ENCODE measurements around the gene ASPDH. TPM values are rescaled to one million over a fixed set of nuclear protein-coding genes. Genes with fewer than 3 reads are reported as not detected.

The ASPDH gene
- total RNA-seq, 4 donors from 2014 or later = not detected

GRCh38 chr19:50537306-50537685, 23.6 kb upstream of the ASPDH start:
- Histone ChIP-seq H3K27ac (no peak overlapping the region), H3K4me1 (no peaks in the 10 kb centered on the region), H3K9me3 (peaks cover 0 to 7% of the 10 kb centered on the region in 2 donors), H3K36me3 (no peaks in the 10 kb centered on the region), H3K27me3 (no peaks in the 10 kb centered on the region), H3K4me3 (no peak overlapping the region)
- DNase-seq = no peak
- 71% methylated on average over 6 to 17 of the region's 18 CpGs for WGBS, 2 donors (ENCODE audit: low coverage in 1 of 2)
- in situ Hi-C loops (cut with MboI; ENCODE audit: low pct_ligation_motif_present in 1 of 4, low pct_unique_long_range_greater_than_20kb in 1 of 4, low sequenced_read_pairs in 3 of 4) (loop anchor here in 2 of 4 donors (25.0 kb wide), 1 partner anchor 250 kb away; the partner anchor contains the start of gene ACP4 (in 2 of the 2)), intact Hi-C loops (cut with DNase I; ENCODE audit: low total_unique reads) (no loop called here)
- no peak for TF ChIP-seq POLR2A (IDR thresholded peaks at IDR 0.05)
- no peak for TF ChIP-seq EP300 (IDR thresholded peaks at IDR 0.05; ENCODE audit: low read depth)
- no peak for TF ChIP-seq POLR2AphosphoS5 (IDR thresholded peaks at IDR 0.05)
- TF ChIP-seq CTCF (IDR thresholded peaks at IDR 0.05) = no peak

GRCh38 chr19:50536662-50537305, 23.1 kb upstream of the ASPDH start:
- intact Hi-C loops (cut with DNase I; ENCODE audit: low total_unique reads) = no loop called here
- TF ChIP-seq EP300 (IDR thresholded peaks at IDR 0.05; ENCODE audit: low read depth) (no peak), CTCF (IDR thresholded peaks at IDR 0.05) (no peak), POLR2A (IDR thresholded peaks at IDR 0.05) (no peak), POLR2AphosphoS5 (IDR thresholded peaks at IDR 0.05) (no peak)
- DNase-seq = no peak
- H3K9me3 ChIP-seq = peaks cover 0 to 7% of the 10 kb centered on the region in 2 donors
- no peaks in the 10 kb centered on the region for H3K27me3 ChIP-seq
- H3K27ac ChIP-seq = no peak overlapping the region
- no peak overlapping the region for H3K4me3 ChIP-seq
- no peaks in the 10 kb centered on the region for H3K36me3 ChIP-seq
- in situ Hi-C loops (cut with MboI; ENCODE audit: low pct_ligation_motif_present in 1 of 4, low pct_unique_long_range_greater_than_20kb in 1 of 4, low sequenced_read_pairs in 3 of 4) = loop anchor here in 2 of 4 donors (25.0 kb wide), 1 partner anchor 251 kb away; the partner anchor contains the start of gene ACP4 (in 2 of the 2)
- no peaks in the 10 kb centered on the region for H3K4me1 ChIP-seq
- WGBS, 2 donors (ENCODE audit: low coverage in 1 of 2) = 86 to 95% methylated on average over 4 to 16 of the region's 16 CpGs

- H3K4me1 ChIP-seq = no peaks in the 10 kb centered on the region
- no peak for DNase-seq
- TF ChIP-seq POLR2AphosphoS5 (IDR thresholded peaks at IDR 0.05) (no peak), POLR2A (IDR thresholded peaks at IDR 0.05) (no peak), CTCF (IDR thresholded peaks at IDR 0.05) (no peak), EP300 (IDR thresholded peaks at IDR 0.05; ENCODE audit: low read depth) (no peak)
- no peaks in the 10 kb centered on the region for H3K36me3 ChIP-seq
- H3K9me3 ChIP-seq = peaks cover 0 to 7% of the 10 kb centered on the region in 2 donors
- intact Hi-C loops (cut with DNase I; ENCODE audit: low total_unique reads) = no loop called here
- in situ Hi-C loops (cut with MboI; ENCODE audit: low pct_ligation_motif_present in 1 of 4, low pct_unique_long_range_greater_than_20kb in 1 of 4, low sequenced_read_pairs in 3 of 4) = loop anchor here in 2 of 4 donors (25.0 kb wide), 1 partner anchor 252 kb away; the partner anchor contains the start of gene ACP4 (in 2 of the 2)
- H3K27ac ChIP-seq = no peak overlapping the region
- 20 to 68% methylated on average over 1 to 11 of the region's 11 CpGs for WGBS, 2 donors (ENCODE audit: low coverage in 1 of 2)
- H3K27me3 ChIP-seq = peaks cover 7% of the 10 kb centered on the region
- no peak overlapping the region for H3K4me3 ChIP-seq
These were observed 22.0 kb upstream of the ASPDH start for GRCh38 chr19:50535672-50536187.

GRCh38 chr19:50534478-50534877, 20.8 kb upstream of the ASPDH start:
- intact Hi-C loops (cut with DNase I; ENCODE audit: low total_unique reads) (no loop called here), in situ Hi-C loops (cut with MboI; ENCODE audit: low pct_ligation_motif_present in 1 of 4, low pct_unique_long_range_greater_than_20kb in 1 of 4, low sequenced_read_pairs in 3 of 4) (loop anchor here in 2 of 4 donors (25.0 kb wide), 1 partner anchor 253 kb away; the partner anchor contains the start of gene ACP4 (in 2 of the 2))
- TF ChIP-seq CTCF (IDR thresholded peaks at IDR 0.05) = no peak
- no peak for TF ChIP-seq POLR2AphosphoS5 (IDR thresholded peaks at IDR 0.05)
- TF ChIP-seq POLR2A (IDR thresholded peaks at IDR 0.05) = no peak
- no peak for TF ChIP-seq EP300 (IDR thresholded peaks at IDR 0.05; ENCODE audit: low read depth)
- no peak for DNase-seq
- 81 to 100% methylated on average over 1 to 3 of the region's 3 CpGs for WGBS, 2 donors (ENCODE audit: low coverage in 1 of 2)
- Histone ChIP-seq H3K4me1 (no peaks in the 10 kb centered on the region), H3K36me3 (no peaks in the 10 kb centered on the region), H3K9me3 (peaks cover 0 to 7% of the 10 kb centered on the region in 2 donors), H3K27me3 (peaks cover 7% of the 10 kb centered on the region), H3K4me3 (no peak overlapping the region), H3K27ac (no peak overlapping the region)

Measured in transverse colon (tissue), 4 donors.